ENCODE data around the gene MAP3K13.
"Not testable (repeated sequence)": the region's sequence is repeated elsewhere in the genome, so short reads cannot be mapped to it uniquely, and the experiment has no call there.

The MAP3K13 gene

DNA sequence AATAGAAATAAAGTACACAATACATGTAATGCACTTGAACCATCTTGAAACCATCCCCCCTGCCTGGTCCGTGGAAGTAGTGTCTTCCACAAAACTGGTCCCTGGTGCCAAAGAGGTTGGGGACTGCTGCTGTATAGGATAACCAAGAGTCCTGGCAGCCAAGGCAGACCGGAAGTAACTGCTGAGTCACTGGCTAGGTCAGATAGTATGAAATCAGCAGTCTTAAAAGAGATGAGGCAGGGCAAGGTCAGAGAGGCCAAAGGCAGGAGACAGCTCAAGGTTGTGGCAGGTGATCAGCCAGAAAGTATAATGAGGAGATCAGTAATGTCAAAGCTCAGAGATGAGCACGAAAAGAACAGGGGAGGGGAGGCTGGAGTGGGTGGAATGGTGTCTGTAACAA, 60.2 kb downstream of the MAP3K13 start:
- no peak for DNase-seq (ENCODE audit: extremely low read depth, low read depth)
- TF ChIP-seq, protein P1, sequence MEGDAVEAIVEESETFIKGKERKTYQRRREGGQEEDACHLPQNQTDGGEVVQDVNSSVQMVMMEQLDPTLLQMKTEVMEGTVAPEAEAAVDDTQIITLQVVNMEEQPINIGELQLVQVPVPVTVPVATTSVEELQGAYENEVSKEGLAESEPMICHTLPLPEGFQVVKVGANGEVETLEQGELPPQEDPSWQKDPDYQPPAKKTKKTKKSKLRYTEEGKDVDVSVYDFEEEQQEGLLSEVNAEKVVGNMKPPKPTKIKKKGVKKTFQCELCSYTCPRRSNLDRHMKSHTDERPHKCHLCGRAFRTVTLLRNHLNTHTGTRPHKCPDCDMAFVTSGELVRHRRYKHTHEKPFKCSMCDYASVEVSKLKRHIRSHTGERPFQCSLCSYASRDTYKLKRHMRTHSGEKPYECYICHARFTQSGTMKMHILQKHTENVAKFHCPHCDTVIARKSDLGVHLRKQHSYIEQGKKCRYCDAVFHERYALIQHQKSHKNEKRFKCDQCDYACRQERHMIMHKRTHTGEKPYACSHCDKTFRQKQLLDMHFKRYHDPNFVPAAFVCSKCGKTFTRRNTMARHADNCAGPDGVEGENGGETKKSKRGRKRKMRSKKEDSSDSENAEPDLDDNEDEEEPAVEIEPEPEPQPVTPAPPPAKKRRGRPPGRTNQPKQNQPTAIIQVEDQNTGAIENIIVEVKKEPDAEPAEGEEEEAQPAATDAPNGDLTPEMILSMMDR (IDR thresholded peaks at IDR 0.05; ENCODE audit: low read depth, low read length), result no peak

DNA sequence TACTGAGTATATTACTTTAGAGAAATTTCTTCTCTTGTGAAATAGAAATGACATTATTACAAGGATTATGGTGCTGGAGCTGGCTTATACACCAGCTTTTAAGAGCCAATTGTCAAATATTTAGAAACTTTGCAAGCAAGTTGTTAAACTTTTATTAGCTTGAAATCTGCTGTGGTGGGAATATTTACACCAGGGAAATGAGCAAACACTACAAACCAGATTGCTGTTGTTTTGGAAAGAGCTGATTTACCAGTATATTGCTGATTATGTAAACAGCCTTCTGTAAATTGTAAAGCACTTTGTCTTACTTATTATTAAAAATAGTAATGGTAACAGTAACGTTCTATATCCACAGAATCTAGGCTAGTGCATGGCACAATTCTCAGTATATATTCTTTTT, 61.5 kb downstream of the MAP3K13 start:
- TF ChIP-seq, protein P1 (IDR thresholded peaks at IDR 0.05; ENCODE audit: low read depth, low read length), result no peak
- DNase-seq (ENCODE audit: extremely low read depth, low read depth), result no peak

DNA sequence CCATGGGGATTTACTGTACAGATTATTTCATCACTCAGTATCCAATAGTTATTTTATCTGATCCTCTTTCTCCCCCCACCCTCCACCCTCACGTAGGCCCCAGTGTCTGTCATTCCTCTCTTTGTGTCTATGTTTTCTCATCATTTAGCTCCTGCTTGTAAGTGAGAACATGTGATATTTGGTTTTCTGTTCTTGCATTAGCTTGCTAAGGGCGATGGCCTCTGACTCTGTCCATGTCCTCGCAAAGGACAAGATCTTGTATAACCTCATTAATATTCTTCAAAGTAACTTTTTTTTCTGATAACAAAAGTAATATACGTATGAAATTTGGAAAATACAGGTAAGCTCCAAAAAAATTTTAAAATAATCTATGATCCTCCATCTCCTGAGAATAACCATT, 67.4 kb downstream of the MAP3K13 start:
- no peak for DNase-seq (ENCODE audit: extremely low read depth, low read depth)
- TF ChIP-seq, protein P1 (IDR thresholded peaks at IDR 0.05; ENCODE audit: low read depth, low read length), result no peak

DNA sequence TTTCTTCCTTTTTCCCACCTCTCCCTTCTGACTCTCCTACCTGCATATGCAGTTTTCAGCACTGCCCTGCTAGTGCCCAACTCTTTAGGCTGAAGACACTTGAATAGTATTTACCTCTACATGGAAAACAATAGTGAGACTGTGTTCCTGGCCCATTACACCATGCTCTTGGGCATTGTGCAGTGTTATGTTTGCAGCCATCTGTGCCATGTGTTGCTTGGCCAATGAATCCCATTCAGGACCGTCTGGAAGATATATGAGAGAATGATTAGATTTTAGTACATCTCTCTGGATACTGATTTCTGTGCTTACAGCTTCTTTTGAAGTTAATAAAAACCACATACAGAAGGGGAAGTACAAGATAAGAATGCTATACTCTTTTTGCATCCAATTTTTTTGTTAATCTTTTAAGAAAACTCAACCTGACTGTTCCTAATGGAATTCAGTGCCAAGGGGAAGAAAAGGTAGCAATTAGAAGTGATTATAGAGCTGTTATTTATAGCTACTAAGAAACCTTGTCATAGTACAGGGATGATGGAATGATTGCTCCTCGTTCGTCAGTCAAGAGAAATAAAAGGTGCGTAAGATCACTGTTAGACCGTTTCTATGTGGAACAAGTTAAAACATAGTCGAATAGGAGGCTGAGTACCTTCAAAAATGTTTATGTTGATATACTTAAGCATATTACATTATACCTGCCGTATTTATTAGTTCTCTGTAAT, 77.0 kb downstream of the MAP3K13 start:
- TF ChIP-seq, protein P1 (IDR thresholded peaks at IDR 0.05; ENCODE audit: low read depth, low read length), result no peak
- no peak for DNase-seq (ENCODE audit: extremely low read depth, low read depth)

DNA sequence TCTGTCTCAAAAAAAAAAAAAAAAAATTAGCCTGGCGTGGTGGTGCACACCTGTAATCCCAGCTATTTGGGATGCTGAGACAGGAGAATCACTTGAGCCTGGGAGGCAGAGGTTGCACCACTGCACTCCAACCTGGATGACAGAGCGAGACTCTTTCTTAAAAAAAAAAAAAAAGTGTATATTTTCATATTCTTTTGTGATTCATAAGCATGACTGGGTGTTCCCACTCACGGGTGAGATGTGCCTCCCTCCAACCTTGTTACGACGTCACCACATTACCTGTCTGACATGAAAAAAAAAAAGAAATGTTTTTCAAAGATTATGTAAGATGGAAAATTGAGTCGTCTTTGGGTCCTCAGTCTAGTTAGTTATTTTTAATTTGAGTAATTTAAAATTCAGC, 79.1 kb downstream of the MAP3K13 start:
- no peak for DNase-seq (ENCODE audit: extremely low read depth, low read depth)
- TF ChIP-seq, protein P1 (IDR thresholded peaks at IDR 0.05; ENCODE audit: low read depth, low read length), result no peak

DNA sequence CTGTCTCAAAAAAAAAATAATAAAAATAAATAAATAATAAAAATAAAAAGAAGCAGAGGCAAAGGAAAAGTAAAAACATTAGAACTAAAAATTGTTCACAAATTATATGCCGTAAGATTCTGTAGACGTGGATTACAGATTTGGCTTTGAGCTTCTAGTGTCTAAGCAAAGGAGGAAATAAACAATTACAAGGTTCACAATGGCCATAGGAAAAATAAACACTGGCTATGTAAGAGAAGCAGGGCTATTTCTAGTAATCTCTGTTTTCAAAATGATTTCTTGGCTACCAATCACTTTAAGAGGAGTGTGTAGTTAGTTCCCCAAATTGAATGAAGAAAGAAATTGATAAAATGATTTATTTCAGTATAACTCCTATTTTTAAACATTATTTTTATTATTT, 81.4 kb downstream of the MAP3K13 start:
- no peak for DNase-seq (ENCODE audit: extremely low read depth, low read depth)
- TF ChIP-seq, protein P1 (IDR thresholded peaks at IDR 0.05; ENCODE audit: low read depth, low read length), result no peak

DNA sequence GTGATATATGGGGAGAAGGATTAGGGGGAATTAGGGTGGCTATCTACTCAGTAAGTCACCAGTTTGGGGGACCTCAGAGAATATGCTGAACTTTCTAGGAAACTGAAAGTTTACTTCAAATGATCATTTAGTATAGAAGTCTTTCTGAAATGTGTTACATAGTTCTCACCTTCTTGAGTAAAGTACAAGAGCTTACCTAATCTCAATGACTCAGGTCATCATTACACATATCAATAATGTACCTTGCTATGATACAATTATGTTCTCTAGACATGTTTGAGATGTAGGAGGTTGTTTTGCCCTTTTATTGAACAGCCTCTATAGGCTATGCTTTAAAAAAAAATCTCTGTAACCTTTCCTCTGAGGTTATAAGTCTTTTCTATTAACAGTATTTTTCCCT, 85.2 kb downstream of the MAP3K13 start:
- TF ChIP-seq, protein P1 (IDR thresholded peaks at IDR 0.05; ENCODE audit: low read depth, low read length), result no peak

DNA sequence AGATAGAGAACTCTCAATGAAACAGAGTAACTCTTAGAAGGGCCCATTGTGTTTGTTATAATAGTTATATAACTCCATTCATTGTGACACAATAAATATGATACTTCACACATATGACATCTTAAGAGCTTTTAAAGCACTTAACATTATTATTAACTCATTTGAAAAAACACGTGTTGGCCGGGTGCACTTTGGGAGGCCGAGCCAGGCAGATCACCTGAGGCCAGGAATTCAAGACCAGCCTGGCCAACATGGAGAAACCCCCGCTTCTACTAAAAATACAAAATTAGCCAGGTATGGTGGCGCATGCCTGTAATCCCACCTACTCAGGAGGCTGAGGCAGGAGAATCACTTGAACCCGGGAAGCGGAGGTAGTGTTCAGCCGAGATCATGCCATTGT, 88.5 kb downstream of the MAP3K13 start:
- not testable (repeated sequence) for DNase-seq (ENCODE audit: extremely low read depth, low read depth)

More for the DNA sequence above, 85.2 kb downstream of the MAP3K13 start:
- DNase-seq (ENCODE audit: extremely low read depth, low read depth), result no peak

Data from AG09319 (cell line).